Measurements from ENCODE around the gene IYD. TPM values are rescaled to one million over a fixed set of nuclear protein-coding genes. Genes with fewer than 3 reads are reported as not detected.
A peak's percentile ranks its signal among the peaks of the same experiment; 100 is the strongest.

The IYD gene
- total RNA-seq, 1 donor = not detected

DNA sequence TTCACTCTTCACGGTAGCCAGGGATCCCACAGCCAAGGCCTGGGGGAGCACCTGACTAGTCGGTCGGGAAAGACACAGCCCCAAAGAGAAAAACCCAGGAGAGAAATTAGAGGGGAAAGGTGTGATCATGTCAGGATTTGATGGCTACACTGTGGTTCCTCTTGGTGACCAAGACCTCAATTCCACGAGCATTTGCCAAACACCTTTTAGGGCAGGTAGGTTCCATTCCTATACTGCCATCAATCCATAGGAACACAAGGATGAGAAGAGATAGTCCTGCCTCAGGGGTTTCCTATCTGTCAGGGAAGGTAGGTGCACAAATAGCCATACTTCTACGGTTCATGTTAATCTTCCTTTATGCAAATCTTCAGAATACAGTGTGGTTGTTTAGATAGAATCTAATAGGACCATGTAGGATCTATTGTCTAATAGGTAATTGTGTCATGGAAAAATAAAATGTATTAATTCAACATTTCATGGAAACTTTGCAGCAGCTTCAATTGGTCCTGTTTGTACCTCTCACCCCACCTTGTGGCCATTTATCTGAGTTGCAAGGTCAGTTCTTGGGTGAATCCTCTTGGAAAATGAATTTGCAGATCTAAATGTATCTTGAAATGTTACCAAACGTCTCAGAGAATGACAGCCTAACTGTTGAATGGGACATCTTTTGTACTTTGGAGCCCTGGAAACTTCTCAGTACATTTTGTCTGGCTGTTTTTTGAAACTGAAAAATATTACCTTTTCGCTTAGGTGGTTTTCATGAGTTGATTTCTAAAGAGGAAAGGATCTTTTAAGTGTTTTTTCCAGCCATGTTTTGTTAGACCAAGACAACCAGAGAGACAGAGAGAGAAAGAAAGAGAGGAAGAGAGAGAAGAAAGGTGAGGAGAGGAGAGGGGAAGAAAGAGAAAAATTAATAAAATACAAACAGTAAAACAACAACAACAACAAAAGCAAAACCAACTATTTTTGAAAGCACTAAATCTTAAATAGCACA, 33.7 kb upstream of the IYD start:
- Histone ChIP-seq H3K27me3 (ENCODE audit: insufficient read depth, low read length) (no peaks in the 10 kb centered on the region), H3K4me2 (ENCODE audit: insufficient read depth, low read length) (no peak overlapping the region), H3K27ac (ENCODE audit: low read depth, low read length) (no peak overlapping the region), H2AFZ (ENCODE audit: low read length) (no peak overlapping the region), H3K4me1 (ENCODE audit: insufficient read depth, low read length) (no peaks in the 10 kb centered on the region), H4K20me1 (ENCODE audit: insufficient read depth, low read length) (no peaks in the 10 kb centered on the region), H3K79me2 (ENCODE audit: insufficient read depth, low read length) (no peaks in the 10 kb centered on the region), H3K9me3 (ENCODE audit: low read depth, low read length) (no peaks in the 10 kb centered on the region), H3K4me3 (ENCODE audit: insufficient read depth, low read length) (no peak overlapping the region), H3K36me3 (ENCODE audit: insufficient read depth, low read length) (no peaks in the 10 kb centered on the region)
- DNase-seq (ENCODE audit: insufficient read length, low spot score, missing footprints) = no peak
- TF ChIP-seq, protein P1, sequence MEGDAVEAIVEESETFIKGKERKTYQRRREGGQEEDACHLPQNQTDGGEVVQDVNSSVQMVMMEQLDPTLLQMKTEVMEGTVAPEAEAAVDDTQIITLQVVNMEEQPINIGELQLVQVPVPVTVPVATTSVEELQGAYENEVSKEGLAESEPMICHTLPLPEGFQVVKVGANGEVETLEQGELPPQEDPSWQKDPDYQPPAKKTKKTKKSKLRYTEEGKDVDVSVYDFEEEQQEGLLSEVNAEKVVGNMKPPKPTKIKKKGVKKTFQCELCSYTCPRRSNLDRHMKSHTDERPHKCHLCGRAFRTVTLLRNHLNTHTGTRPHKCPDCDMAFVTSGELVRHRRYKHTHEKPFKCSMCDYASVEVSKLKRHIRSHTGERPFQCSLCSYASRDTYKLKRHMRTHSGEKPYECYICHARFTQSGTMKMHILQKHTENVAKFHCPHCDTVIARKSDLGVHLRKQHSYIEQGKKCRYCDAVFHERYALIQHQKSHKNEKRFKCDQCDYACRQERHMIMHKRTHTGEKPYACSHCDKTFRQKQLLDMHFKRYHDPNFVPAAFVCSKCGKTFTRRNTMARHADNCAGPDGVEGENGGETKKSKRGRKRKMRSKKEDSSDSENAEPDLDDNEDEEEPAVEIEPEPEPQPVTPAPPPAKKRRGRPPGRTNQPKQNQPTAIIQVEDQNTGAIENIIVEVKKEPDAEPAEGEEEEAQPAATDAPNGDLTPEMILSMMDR (IDR thresholded peaks at IDR 0.05; ENCODE audit: extremely low read depth, low read depth, low read length) = peak; percentile 89

DNA sequence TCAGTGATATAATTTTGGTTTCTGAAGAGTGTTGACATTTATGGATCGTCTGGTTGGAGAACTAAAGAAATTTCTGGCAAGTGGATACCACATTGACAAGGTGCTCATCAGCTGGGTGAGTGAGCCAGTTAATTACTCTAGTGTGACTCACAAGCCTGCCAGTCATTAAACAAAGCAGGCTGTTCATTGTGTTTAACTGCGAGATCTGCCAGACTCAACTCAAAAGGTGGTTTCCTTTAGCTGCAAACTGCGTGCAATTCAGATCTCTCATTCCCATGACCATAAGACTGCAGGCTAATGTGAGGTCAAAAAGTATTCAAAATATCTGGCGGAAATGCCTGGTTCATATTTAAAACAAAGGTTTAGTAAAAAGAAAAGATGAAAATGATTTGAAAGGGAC, 32.5 kb upstream of the IYD start:
- Histone ChIP-seq H3K79me2 (ENCODE audit: insufficient read depth, low read length) (no peaks in the 10 kb centered on the region), H3K36me3 (ENCODE audit: insufficient read depth, low read length) (no peaks in the 10 kb centered on the region), H3K27ac (ENCODE audit: low read depth, low read length) (no peak overlapping the region), H3K4me3 (ENCODE audit: insufficient read depth, low read length) (no peak overlapping the region), H3K27me3 (ENCODE audit: insufficient read depth, low read length) (no peaks in the 10 kb centered on the region), H3K4me2 (ENCODE audit: insufficient read depth, low read length) (no peak overlapping the region), H3K9me3 (ENCODE audit: low read depth, low read length) (no peaks in the 10 kb centered on the region), H2AFZ (ENCODE audit: low read length) (no peak overlapping the region), H4K20me1 (ENCODE audit: insufficient read depth, low read length) (no peaks in the 10 kb centered on the region), H3K4me1 (ENCODE audit: insufficient read depth, low read length) (no peaks in the 10 kb centered on the region)
- DNase-seq (ENCODE audit: insufficient read length, low spot score, missing footprints) = no peak
- TF ChIP-seq, protein P1 (IDR thresholded peaks at IDR 0.05; ENCODE audit: extremely low read depth, low read depth, low read length) = no peak

DNA sequence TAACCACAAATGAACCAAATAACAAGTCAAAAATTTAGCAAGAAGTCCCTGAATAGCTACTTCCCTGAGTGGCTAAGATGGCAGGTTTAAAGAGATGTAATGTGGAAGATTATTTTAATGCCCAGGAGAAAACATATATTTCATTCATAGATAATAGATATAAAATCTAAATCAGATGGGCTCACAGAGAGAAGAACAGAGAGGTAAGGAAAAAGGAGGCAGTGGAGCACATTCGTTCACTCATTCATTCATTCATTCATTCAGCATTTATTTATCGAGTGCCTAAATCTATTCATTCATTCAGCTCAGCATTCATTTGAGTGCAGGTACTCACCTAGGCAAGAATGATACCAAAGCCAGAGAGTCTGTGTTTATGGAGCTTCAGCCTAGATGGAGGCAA, 32.1 kb upstream of the IYD start:
- no peak overlapping the region for H3K4me2 ChIP-seq (ENCODE audit: insufficient read depth, low read length)

DNA sequence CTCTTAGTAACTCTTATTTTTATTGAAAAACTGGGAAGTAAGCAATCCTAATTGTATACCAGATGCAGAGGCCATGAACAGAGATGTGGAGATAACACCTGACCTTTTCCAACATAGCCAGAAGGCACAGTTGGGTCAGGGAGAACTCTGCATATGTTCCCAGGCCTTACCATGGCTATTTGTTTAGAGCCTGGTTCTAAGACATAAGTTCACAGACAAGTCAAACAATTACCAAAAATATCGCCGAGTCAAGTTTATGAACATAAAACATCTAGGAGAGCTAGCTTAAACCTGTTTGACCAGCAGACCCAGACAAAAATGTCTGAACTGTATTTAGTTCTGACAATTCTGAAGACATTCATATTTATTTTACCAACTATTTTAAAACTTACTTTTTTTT, 26.7 kb upstream of the IYD start:
- Histone ChIP-seq H3K4me3 (ENCODE audit: insufficient read depth, low read length) (no peak overlapping the region), H3K36me3 (ENCODE audit: insufficient read depth, low read length) (no peaks in the 10 kb centered on the region), H3K4me1 (ENCODE audit: insufficient read depth, low read length) (peaks cover 19% of the 10 kb centered on the region), H4K20me1 (ENCODE audit: insufficient read depth, low read length) (no peaks in the 10 kb centered on the region), H3K27ac (ENCODE audit: low read depth, low read length) (no peak overlapping the region), H3K79me2 (ENCODE audit: insufficient read depth, low read length) (no peaks in the 10 kb centered on the region), H2AFZ (ENCODE audit: low read length) (no peak overlapping the region), H3K27me3 (ENCODE audit: insufficient read depth, low read length) (no peaks in the 10 kb centered on the region), H3K4me2 (ENCODE audit: insufficient read depth, low read length) (no peak overlapping the region), H3K9me3 (ENCODE audit: low read depth, low read length) (no peaks in the 10 kb centered on the region)
- no peak for DNase-seq (ENCODE audit: insufficient read length, low spot score, missing footprints)
- TF ChIP-seq, protein P1 (IDR thresholded peaks at IDR 0.05; ENCODE audit: extremely low read depth, low read depth, low read length) = no peak

More for the DNA sequence above, 32.1 kb upstream of the IYD start:
- Histone ChIP-seq H3K4me3 (ENCODE audit: insufficient read depth, low read length) (no peak overlapping the region), H2AFZ (ENCODE audit: low read length) (no peak overlapping the region), H3K4me1 (ENCODE audit: insufficient read depth, low read length) (no peaks in the 10 kb centered on the region), H3K36me3 (ENCODE audit: insufficient read depth, low read length) (no peaks in the 10 kb centered on the region), H3K9me3 (ENCODE audit: low read depth, low read length) (no peaks in the 10 kb centered on the region), H3K27ac (ENCODE audit: low read depth, low read length) (no peak overlapping the region), H3K79me2 (ENCODE audit: insufficient read depth, low read length) (no peaks in the 10 kb centered on the region), H4K20me1 (ENCODE audit: insufficient read depth, low read length) (no peaks in the 10 kb centered on the region), H3K27me3 (ENCODE audit: insufficient read depth, low read length) (no peaks in the 10 kb centered on the region)
- no peak for DNase-seq (ENCODE audit: insufficient read length, low spot score, missing footprints)
- TF ChIP-seq, protein P1 (IDR thresholded peaks at IDR 0.05; ENCODE audit: extremely low read depth, low read depth, low read length) = no peak

Data from osteoblast (primary cell).